Measurements from ENCODE around the gene ZNF100.
"Not testable (repeated sequence)": the region's sequence is repeated elsewhere in the genome, so short reads cannot be mapped to it uniquely, and the experiment has no call there.

The ZNF100 gene

GRCh38 chr19:21767065-21767800 lies at the start of gene ZNF100:
TSS of gene ZNF100 (minus strand) at chr19:21767579. CDS start at chr19:21767429, 150 bp downstream.
- DNase-seq = peak; percentile 83

DNA sequence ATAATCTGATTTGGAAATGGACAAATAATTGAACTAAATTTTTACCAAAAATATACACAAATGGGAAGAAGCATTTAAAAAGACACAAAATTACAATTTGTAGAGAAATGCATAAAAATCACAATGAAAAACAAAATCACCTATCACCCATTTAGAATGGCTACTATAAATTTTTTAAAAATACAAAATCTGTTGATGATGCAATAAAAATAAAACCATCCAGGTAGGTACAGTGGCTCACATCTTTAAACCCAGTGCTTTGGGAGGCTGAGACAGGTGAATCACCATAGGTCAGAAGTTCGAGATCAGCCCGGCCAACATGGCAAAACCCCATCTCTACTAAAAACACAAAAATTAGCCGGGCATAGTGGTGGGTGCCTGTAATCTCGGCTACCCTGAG lies 45.1 kb upstream of the ZNF100 start:
- DNase-seq = no peak

DNA sequence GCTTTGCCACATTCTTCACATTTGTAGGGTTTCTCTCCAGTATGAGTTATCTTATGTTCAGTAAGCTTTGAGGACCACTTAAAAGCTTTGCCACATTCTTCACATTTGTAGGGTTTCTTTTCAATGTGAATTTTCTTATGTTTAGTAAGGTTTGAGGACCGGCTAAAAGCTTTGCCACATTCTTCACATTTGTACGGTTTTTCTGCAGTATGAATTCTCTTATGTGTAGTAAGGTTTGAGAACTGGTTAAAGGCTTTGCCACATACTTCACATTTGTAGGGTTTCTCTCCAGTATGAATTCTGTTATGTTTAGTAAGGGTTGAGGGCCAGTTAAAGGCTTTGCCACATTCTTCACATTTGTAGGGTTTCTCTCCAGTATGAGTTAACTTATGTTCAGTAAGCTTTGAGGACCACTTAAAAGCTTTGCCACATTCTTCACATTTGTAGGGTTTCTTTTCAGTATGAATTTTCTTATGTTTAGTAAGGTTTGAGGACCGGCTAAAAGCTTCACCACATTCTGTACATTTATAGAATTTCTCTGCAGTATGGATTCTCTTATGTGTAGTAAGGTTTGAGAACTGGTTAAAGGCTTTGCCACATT lies 41.1 kb upstream of the ZNF100 start:
- not testable (repeated sequence) for DNase-seq

- DNase-seq = no peak
These were observed 22.2 kb upstream of the ZNF100 start for GRCh38 chr19:21789466-21790085.

DNA sequence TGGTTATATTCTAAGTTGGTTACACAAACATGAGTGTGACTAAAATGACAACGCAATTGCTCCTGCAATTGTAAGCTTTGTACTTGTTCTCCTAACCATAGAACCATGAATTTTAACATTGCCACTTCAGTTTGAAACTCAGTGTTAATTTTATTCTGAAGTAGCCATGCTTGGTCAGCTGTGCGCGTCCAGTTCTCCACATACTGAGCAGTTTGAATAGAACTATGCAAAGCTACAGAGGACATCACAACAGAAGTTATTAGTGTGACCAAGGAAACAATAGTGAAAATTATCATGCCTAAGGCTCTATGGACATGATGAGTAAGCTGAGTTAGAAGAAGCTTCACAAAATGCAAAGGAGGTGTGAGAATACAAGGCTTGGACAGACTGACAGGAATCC lies 19.6 kb upstream of the ZNF100 start:
- DNase-seq = no peak

DNA sequence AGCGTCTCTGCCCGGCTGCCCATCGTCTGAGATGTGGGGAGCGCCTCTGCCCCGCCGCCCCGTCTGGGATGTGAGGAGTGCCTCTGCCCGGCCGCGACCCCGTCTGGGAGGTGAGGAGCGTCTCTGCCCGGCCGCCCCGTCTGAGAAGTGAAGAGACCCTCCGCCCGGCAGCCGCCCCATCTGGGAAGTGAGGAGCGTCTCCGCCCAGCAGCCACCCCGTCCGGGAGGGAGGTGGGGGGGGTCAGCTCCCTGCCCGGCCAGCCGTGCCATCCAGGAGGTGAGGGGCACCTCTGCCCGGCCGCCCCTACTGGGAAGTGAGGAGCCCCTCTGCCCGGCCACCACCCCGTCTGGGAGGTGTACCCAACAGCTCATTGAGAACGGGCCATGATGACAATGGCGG lies 8.4 kb upstream of the ZNF100 start:
- not testable (repeated sequence) for DNase-seq

GRCh38 chr19:21766705-21767064 lies 694 bp downstream of the ZNF100 start:
- not testable (repeated sequence) for DNase-seq

DNA sequence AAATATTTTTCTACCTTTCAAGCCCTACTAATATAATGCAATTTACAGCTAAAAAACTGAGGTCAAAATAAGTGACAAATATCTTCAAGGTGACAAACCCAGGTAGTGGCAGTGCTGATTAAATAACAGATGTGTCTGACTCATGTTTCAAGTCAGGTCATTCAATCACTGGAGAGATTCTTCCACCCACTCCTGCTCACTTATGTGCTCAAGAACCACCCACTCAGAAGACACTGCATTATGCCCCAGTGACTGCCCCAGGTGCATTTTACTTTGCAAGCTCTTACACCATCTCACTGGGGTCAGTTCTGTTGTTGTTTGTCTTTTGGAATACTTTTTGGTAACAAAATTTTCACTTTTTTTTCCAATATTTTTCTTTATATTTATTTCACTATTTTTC lies 2.2 kb downstream of the ZNF100 start:
- no peak for DNase-seq

DNA sequence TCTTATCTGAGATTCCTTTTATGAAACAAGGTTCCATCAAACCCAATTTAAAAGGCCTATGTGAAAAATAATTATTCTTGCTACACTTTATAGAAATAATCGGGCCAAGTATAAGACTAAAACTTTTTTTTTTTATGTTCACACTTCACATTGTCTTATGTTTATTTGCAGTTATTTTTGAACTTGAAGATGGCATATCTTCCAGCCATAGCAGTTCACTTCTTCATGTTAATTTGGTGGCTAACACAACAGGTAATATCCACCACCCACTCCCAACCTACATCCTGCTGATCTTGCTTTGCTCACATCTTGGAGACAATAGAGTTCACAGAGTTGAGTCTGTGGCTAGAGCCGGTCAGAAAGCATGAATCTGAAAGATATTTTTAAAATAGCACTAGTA lies 5.8 kb downstream of the ZNF100 start:
- DNase-seq = not testable (repeated sequence)

- DNase-seq = no peak
These were observed 9.1 kb downstream of the ZNF100 start for GRCh38 chr19:21758296-21758695.

GRCh38 chr19:21755555-21755954 lies 11.8 kb downstream of the ZNF100 start:
- not testable (repeated sequence) for DNase-seq

GRCh38 chr19:21751384-21751783 lies 16.0 kb downstream of the ZNF100 start:
- DNase-seq = no peak

GRCh38 chr19:21750586-21751128 lies 16.7 kb downstream of the ZNF100 start:
- no peak for DNase-seq

DNA sequence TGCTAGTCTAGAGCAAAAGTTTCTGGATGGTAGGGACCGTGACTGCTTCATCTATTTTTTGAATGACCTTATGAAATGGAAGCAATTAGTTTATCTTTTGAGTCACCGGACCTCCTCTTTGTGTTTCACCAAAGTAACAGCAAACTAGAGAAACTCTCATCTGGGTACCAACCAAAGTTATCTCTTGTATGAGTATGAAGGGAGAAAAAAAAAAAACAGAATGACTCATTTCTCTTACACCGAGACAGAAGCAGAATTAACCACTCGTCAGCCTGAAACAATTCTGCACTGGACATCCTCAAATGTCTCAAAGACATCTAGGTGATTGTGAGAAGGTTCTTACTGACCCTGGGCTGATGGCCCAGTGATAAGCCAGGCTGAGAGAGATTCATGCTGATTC lies 18.3 kb downstream of the ZNF100 start:
- DNase-seq = no peak

DNA sequence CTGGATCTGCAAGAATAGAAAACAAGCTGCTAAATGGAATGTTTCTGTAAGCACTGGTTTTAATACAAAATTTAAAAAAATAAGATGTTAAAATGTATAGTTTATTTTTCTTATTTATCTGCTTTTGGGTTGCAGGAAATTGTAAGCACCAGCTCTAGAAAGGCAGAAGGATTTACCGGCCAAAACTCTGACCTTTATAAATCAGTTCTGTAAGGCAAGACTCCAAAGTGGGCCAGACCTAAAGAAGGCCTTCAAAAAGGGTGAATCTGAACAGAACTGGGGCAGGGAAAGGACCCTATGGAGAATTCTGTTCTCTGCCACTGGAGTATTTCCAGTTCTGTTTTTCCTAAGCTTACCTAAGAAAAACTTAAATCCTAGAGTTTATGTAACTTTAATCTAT lies 19.3 kb downstream of the ZNF100 start:
- no peak for DNase-seq

GRCh38 chr19:21740559-21740958 lies 26.8 kb downstream of the ZNF100 start:
- no peak for DNase-seq

- DNase-seq = not testable (repeated sequence)
These were observed 40.2 kb downstream of the ZNF100 start for GRCh38 chr19:21726942-21727747.

DNA sequence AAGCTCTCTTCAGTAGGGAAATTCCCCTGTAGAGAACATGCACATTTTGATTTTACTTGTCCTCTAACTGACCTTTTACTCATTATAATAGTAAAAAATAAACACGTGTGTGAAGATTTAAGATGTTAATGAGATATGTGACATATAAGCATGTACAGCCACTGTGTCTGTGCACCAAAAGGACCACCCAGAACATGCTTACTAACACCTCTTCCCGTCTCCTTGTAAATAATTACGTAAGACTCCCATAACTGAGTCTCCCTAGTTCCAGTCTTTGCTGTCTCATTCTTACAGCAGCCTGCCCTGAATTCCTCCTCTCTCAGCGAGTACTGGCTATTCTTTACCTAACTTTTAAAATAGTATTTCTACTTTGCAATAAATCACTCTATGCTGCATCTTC lies 53.6 kb downstream of the ZNF100 start:
- DNase-seq = no peak

DNA sequence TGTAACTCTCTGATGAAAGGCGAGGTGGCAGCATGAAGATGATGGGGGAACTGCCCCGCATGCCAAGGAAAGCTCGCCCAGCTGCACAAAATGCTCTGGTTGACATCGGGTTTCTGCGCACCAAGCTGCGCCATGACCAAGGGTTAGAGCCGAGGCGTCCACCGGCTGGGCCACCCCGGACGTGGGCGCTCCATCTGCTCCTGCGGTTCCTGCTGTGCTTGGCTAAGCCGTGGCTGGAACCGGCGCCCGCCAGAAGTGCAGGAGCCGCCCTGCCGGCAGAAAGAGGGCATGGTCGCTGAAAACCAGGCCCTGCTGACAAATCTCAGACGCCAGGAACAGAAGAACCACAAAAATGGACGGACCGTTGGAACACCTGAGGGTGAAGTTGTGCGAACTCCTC lies 57.9 kb downstream of the ZNF100 start:
- DNase-seq = no peak

GRCh38 chr19:21707878-21708277 lies 59.5 kb downstream of the ZNF100 start:
- not testable (repeated sequence) for DNase-seq

GRCh38 chr19:21707065-21707464 lies 60.3 kb downstream of the ZNF100 start:
- DNase-seq = no peak

DNA sequence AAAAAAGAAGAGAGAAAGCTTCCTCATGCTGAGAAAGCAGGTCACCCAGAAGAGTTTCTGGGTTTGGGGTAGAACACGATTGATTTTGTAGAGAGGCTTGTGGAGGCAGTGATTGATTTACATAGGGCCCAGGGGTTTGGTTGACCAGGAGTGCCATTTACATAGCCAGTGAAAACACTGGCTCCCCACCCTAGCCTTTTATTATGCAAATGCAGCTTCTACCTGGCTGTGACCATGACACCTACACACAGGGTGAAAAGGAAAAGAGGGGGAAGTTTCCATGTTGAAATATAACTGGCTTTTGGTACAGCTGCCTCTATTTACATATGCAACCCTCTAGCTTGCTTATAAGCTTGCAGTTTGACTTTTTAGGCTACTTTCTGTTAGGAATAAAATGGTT lies 62.0 kb downstream of the ZNF100 start:
- no peak for DNase-seq

- no peak for DNase-seq
These were observed 63.1 kb downstream of the ZNF100 start for GRCh38 chr19:21704320-21704719.
